DMS153 treated with DMSO at 0.1 percent for 48 hours (cell line): ENCODE data around the gene CENPB.
"Not testable (repeated sequence)": the region's sequence is repeated elsewhere in the genome, so short reads cannot be mapped to it uniquely, and the experiment has no call there.

Source experiments
- DNase-seq: peaks from one replicate; lab custom pipeline; 2025; ENCODE audit not compliant: unreplicated experiment; lab: John Stamatoyannopoulos, UW

The CENPB gene, protein sequence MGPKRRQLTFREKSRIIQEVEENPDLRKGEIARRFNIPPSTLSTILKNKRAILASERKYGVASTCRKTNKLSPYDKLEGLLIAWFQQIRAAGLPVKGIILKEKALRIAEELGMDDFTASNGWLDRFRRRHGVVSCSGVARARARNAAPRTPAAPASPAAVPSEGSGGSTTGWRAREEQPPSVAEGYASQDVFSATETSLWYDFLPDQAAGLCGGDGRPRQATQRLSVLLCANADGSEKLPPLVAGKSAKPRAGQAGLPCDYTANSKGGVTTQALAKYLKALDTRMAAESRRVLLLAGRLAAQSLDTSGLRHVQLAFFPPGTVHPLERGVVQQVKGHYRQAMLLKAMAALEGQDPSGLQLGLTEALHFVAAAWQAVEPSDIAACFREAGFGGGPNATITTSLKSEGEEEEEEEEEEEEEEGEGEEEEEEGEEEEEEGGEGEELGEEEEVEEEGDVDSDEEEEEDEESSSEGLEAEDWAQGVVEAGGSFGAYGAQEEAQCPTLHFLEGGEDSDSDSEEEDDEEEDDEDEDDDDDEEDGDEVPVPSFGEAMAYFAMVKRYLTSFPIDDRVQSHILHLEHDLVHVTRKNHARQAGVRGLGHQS

DNA sequence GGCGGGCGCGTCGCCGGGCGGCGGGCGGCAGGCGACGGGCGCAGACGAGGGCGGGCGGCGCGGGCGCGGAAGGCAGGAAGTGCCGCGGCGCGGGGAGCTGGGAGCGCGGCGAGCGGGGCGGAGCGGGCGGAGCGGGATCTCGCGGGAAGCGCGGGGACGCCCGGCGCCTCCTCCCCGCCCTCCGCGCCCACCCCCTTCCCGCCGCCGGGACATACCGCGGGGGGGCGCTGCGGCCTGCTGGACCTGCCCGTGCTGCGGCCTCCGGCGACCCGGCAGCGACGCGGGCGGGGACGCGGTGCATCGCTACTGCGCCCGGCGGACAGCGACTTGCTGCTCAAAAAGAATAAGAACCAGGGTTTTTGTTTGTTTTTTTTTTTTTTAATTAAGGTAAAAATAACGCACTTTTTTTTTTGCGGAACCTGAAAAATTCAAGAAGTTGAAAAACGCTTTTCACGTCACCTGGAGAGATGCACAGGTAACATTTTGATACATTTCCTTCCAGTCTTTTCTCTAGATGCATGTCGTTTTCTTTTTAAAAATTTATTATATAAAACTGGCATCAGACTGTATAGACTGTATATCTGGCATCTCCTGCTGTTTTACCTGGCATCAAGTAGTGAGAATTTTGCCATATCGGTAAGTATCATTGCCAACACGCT is at the start of gene CENPB:
Gene CENPB, minus strand, starts transcription at position 76 of the 659 bp plus-strand sequence. CDS start 257 bp downstream, outside the sequence.
- DNase-seq = peak; percentile 70

DNA sequence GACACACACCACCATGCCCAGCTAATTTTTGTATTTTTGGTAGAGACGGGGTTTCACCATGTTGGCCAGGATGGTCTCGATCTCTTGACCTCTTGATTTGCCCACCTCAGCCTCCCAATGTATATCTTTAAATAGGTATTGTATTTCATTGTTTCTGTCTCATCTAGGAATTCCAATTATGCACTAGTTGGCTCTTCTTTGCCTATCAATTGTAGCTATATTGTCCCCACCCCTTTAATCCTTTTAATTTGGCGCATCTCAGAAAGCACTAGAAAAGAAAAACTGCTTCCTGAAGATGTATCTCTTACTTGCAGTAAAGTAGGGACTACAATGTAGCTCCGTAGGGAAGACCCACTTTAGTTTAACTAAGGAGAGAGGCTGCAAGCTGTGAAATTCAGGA is 49.6 kb upstream of the CENPB start:
- no peak for DNase-seq

DNA sequence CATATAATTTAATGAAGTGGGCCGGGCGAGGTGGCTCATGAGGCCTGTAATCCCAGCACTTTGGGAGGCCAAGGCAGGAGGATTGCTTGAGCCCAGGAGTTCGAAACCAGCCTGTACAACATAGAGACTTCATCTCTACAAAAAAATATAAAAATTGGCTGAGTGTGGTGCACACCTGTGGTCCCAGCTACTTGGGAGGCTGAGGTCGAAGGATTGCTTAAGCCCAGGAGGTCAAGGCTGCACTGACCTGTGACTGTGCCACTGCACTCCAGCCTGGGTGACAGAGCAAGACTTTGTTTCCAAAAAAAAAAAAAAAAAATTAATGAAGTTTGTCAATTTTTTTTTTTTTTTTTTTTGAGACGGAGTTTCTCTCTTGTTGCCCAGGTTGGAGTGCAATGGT is 43.4 kb upstream of the CENPB start:
- not testable (repeated sequence) for DNase-seq

DNA sequence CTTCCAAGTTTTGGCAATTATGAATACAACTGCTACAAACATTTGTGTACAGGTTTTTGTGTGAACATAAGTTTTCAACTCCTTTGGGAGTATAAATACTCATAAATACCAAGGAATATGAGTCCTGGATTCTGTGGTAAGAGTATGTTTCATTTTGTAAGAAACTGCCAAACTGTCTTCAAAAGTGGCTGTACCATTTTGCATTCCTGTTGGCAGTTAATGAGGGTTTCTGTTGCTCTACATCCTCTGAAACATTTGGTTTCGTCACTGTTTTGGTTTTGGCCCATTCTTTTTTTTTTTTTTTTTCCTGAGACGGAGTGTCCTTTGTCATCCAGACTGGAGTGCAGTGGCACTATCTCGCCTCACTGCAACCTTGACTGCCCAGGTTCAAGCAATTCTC is 42.3 kb upstream of the CENPB start:
- no peak for DNase-seq

DNA sequence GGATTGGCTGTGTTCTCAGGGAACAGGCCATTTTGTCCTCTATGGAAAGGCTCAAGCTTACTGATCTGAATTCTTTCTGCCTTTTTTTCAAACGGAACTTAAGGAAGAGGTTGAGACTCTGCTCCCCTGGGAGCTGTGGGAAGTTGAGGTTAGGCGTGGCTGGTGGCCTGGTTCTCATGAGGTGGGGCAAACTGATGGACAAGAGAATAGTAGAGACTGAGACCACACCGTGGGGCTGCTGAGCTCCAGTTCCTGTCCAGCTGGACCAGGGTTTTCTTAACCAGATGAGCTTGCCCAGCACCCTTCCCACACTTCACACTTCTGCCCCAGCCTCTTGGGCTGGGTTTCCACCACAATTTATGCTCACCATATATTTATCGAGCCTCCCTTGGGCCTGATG is 39.9 kb upstream of the CENPB start:
- no peak for DNase-seq

DNA sequence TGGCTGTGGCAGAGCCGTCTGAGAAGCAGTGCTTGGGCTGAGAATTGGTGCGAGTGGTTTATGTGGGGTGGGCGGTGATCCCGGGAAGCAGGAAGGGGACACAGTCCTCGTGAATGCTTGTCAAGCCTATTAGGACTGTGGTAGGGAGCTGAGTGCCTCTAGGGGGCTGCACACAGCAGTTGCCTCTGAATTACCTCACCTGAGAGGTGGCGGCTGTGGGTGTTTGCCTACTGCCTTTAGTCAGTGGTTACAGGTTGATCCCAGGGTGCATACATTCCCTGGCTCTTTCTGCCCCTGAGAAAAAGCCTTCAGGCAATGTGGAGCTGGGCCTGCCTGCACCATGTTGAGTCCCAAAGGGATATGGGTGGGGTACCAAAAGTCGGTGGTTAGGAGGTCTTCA is 39.0 kb upstream of the CENPB start:
- no peak for DNase-seq

DNA sequence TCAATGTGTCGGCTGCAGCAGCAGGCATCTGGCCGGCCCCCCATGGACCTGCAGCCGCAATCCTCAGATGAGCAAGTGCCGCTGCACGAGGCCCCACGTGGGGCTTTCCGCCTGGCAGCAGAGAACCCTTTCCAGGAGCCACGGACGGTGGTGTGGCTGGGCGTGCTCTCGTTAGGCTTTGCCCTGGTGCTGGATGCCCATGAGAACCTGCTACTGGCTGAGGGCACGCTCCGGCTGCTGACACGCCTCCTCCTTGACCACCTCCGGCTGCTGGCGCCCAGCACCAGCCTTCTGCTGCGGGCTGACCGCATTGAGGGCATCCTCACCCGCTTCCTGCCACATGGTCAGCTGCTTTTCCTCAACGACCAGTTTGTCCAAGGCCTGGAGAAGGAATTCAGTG is 37.3 kb upstream of the CENPB start:
- DNase-seq = no peak

DNA sequence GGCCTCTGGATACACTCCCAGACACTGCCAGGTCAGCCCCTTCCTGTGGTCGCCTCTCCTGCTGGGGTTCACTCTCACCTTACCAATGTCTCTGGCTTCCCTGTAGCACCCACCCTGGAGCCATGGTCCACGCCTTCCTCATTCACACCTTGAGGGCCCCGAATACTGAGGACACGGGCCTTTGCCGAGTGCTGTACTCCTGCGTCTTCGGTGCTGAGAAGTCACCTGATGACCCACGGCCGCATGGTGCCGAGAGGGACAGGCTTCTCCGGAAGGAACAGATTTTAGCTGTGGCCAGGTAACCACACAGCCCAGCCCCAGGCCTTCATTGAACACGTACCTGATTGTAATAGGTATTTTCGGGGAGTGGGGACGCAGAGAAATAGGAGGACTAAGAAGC is 35.5 kb upstream of the CENPB start:
- no peak for DNase-seq

DNA sequence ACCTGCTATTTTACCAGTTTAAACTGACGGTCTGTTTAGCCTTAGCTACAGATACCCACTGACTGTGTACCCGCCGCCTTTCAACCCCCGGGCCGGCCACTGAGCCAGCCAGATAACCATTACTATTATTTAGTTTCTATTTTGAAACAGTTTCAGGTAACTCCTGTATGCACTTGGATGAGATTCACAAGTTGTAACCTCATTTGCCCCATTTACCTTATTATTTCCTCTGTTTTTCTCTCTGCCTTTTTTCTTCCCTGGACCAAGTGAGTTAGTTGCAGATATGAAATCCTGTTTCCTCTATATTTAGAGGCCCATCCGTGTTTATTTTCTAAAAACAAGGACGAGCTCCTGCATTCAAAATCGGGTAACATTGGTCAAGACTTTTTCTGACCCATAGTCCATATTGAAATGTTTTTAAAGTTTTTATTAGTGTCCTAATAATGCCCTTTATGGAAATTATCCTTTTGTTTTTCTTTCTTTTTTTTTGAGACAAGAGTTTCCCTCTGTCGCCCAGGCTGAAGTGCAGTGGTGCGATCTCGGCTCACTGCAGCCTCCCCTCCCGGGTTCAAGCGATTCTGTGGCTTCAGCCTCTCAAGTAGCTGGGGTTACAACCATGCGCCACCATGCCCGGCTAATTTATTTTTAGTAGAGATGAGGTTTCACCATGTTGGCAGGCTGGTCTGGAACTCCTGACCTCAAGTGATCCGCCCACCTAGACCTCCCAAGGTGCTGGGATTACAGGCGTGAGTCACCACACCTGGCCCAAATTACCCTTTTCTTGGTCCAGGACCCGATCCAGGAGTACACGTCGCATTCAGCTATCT is 34.6 kb upstream of the CENPB start:
- no peak for DNase-seq

DNA sequence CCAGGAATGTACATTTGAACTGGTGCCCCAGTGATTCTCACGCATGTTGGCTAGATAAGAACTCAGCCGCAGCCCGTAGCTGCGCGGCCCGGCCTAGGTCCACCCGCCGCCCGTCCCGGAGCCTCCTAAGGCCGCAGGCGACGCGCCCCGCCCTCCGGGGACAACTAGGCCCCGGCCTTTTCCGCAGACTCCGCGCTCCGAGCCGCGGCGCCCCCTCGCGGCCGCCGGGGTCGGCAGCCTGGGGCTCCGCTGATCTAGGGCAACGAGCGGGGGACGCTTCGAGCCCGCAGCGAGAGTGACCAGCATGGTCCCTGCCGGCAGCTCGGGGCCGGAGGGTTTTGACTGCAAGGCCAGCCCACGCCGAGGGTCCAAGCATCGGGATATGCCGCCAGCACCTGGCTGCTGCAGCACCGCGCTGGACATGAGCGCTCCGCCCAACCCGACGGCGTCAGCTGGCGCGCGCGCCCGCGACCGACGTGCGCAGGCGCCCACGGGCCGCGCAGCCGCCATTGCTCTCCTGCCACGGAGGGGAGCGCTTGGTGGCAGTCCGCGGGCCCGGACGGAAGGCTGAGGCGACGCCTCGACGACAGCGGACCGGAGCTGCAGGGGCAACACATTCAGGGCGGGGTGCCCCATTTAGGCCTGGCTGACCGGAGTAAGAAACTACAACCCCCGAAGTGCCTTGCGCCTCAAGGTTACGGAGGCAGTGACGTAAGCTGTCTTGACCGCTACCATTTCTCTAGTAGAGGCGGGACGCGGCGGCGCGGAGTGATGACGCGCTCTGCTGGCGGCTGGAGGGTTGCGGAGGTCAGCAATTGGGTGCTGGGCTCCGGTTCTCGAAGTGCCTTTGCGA is 33.7 kb upstream of the CENPB start, which contains the start of gene AP5S1:
Gene AP5S1, plus strand, starts transcription at position 500 of the 853 bp plus-strand sequence. CDS start 1,571 bp downstream, outside the sequence.
- DNase-seq = peak; percentile 94

DNA sequence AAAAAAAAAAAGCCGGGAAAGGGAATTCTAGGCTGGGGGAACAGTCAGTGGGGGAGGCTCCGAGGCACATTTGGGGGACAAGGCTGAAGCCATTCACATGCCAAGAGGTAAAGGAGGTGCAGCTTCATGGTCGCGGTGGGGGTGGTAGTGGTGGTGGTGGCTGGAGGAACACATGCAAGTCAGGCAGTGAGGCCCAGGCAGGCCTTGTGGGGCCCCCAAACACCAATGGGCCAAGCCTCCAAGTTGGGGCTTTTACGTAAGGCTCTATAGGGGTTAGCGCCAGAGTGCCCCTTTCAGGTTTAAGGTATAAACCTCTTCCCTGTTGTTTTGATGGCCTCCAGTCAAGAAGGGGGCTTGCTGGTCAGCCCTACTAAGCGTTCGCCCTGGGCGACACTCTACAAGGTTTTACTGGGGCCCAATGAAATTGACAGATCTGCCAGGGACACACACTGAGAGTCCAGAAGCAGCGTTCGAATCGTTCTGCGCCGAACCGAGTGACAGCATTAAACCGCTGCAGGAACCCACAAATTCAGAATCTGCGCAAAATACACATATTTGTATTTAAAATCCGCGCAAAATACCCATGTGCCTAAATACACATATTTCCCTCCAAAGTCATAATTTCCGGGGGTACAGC is 33.0 kb upstream of the CENPB start:
- no peak for DNase-seq

DNA sequence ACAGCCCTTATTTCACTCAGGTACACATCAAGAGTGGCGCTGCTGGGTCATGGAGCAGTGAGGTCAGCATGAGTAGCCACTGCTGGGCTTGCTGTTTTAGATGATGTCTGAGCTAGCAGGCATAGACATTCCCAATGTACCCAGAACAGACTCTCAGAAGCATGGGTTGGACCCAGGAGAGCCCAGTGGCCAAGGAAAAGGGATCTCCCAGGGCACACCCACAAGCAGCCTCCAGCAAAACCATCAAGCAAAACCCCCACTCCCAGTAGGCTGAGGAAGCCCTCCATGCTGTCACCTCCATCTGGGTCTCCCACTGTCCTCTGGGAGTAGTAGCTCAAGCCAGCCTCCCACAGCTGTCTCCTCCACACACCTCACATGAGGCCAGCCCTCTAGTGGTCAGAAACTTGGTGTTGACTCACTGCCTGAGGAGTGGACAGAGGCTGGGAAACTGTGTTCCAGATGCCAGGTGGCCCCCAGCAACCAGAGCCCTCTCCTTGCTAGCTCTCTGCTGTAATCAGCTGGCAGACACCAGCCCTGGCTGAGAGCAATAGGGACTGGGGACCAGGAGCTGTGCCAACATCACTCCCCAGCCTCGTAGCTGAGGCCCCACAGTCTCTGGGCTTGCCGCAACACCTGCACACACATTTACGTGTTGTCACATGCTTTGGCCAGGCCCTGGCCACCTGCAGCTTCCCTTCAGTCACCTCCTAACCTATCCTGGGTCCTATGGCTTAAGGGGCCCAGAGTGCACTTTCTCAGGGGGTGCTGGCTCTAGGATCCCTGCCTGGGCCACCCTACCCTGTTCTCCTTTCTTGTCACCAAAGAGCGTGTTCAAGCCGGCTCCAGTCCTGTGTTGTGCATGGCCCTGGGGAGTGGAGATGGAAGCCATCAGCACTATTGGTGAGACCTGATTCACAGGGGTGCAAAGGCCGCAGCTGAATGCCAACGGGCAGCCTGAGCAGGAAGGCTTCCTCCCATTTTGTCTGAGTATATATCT is 31.9 kb upstream of the CENPB start:
- DNase-seq = peak; percentile 54

DNA sequence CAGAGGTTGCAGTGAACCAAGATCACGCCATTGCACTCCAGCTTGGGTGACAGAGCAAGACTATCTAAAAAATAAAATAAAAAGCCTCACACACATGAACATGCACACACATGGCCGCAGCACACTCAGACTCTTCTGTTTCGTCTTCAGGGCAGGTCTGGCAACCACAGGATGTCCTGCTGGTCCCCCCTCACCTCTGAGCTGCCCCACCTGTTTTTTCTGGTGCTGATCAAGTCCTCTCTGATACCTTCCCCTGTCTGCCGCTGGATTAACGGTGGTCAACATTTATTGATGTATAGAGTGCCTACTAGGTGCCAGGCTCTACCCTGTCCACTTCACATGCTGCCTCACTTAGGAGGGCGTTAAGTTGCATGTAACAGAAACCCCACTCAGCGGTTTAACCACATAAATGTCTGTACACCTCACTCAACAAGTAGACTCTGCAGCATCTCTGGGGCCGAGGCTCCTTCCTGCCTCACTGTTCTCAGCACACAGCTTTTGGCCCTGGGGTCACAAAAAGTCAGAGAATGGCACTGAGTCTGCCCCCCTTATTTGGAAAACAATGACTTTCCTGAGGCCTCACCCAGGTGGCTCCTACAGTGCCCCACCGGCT is 29.3 kb upstream of the CENPB start:
- DNase-seq = no peak

DNA sequence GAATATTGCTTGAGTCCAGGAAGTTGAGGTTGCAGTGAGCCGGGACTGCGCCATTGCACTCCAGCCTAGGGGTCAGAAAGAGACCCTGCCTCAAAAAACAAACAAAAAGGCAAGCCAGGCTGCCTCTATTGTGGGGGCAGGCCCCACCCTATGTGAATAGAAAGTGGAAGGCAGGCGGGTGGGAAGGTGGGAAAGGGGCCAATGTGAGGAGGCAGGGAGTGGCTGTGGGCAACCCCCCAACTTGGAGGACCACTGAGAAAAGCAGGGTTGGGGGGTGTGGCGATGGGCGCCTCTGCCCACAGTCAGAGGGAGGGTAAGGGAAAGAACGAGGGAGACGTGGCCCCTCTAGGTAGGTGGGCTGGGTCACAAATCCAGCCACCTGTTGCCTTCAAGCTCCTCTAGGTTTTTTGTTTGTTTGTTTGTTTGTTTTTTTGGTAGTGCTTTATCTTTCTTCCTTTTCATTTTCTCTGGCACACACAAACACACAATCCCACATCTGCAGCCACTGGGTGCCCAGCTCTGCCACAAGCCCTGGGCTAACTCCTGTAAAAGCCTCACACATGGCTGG is 28.5 kb upstream of the CENPB start:
- no peak for DNase-seq

DNA sequence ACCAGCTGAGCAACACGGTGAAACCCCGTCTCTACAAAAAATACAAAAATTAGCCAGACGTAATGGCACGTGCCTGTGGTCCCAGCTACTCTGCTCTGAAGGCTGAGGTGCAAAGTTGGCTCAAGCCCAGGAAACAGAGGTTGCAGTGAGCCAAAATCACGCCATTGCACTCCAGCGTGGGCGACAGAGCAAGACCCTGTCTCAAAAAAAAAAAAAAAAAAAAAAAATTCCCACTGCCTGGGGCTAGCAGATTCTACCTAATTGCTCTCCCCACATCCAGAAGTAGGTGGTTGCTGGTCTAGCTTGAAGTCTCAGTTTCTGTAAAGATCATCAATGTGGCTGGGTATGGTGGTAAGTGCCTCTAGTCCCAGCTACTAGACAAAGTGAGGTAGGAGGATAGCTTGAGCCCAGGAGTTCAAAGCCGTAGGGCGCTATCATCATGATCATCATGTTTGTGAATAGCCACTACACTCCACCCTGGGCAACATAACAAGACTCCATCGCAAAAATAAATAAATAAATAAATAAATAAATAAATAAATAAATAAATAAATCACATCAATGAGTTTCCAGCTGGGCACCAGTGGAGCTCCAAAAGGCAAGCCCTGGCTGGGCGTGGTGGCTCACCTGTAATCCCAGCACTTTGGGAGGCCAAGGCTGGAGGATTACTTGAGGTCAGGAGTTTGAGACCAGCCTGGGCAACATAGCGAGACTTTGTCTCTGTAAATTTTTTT is 27.5 kb upstream of the CENPB start:
- no peak for DNase-seq

DNA sequence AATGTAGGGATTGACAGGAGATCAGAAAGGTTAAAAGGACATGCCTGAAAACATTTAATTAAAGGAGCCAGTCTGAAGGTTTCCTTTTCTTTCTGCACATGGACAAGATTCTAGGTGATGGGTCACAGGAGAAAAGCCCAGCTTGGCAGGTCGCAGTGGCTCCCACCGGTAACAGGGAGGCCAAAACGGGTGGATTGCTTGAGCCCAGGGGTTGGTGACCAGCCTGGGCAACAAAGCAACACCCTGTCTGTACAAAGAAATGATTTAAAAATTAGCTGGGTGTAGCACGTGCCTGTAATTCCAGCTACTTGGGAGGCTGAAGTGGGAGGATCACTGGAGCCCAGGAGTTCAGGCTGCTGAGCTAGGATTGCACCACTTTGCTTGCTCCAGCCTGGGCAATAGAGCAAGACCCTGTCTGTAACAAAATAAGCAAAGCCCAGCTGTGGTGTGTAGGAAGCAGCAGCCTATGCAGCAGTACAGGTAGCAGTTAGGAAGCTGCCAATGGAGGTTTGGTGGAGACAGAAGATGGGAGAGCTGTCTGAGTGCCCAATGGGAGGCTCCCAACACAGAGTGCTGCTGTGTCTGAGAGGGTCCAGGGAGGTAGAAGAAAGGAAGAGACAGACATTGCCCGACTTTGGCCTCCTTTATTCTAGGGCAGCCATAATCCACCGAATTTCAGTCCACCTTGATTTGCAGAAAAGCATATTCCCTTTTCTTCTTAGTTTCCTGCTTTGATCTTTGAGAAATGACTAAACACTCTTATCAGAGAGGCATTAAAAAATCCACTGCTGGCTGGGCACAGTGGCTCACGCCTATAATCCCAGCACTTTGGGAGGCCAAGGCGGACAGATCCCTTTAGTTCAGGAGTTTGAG is 26.7 kb upstream of the CENPB start:
- no peak for DNase-seq
